Keratinocyte (primary cell): ENCODE data around the gene RABGAP1. TPM values are rescaled to one million over a fixed set of nuclear protein-coding genes. Genes with fewer than 3 reads are reported as not detected.
A peak's percentile ranks its signal among the peaks of the same experiment; 100 is the strongest.

Source experiments
- DNase-seq: peaks from one replicate; pipeline ENCODE4 v3.0.0-alpha.2; 2011; ENCODE audit warnings: low read depth, missing footprints, low spot score
- FAIRE-seq: peaks from 2 replicates; lab custom pipeline; 2011; peaks lifted over from hg19 to GRCh38; lab: Jason Lieb, UNC
- H2AFZ ChIP-seq: 2 replicates; pipeline ENCODE4 v1.6.0; 2012; ENCODE audit warnings: low read length, control low read depth, inconsistent platforms; ENCODE audit not compliant: control insufficient read depth
- H3K27ac ChIP-seq: 2 replicates; pipeline ENCODE4 v1.5.1; 2011; ENCODE audit warnings: low read length; ENCODE audit not compliant: control insufficient read depth, insufficient read depth
- H3K27me3 ChIP-seq: 3 replicates; pipeline ENCODE4 v1.6.0; 2011; ENCODE audit warnings: low read length; ENCODE audit not compliant: control insufficient read depth, insufficient read depth; ENCODE audit errors: extremely low read depth
- H3K36me3 ChIP-seq, 2 experiments: 2 replicates in 1 of 2; 3 replicates in 1 of 2; pipeline ENCODE4 v1.5.1; 2011; ENCODE audit warnings: low read length in 2 of 2, mild to moderate bottlenecking in 1 of 2; ENCODE audit not compliant: control insufficient read depth in 2 of 2, insufficient read depth in 2 of 2; ENCODE audit errors: extremely low read depth in 1 of 2
- H3K4me1 ChIP-seq: 3 replicates; pipeline ENCODE4 v1.5.1; 2011; ENCODE audit warnings: low read length; ENCODE audit not compliant: control insufficient read depth, insufficient read depth; ENCODE audit errors: extremely low read depth
- H3K4me2 ChIP-seq: 3 replicates; pipeline ENCODE4 v1.6.0; 2011; ENCODE audit warnings: low read depth, low read length; ENCODE audit not compliant: control insufficient read depth, insufficient read depth; ENCODE audit errors: extremely low read depth
- H3K4me3 ChIP-seq, 3 experiments: fragments of 200-600 bp in 1 of 3; sonication (generic) in 1 of 3; 2 replicates in 2 of 3; 3 replicates in 1 of 3; pipeline ENCODE4 v1.5.1; 2011 to 2016; ENCODE audit warnings: low read length in 3 of 3, mild to moderate bottlenecking in 3 of 3, control low read depth in 2 of 3, inconsistent platforms in 1 of 3, low read depth in 1 of 3, mixed read lengths in 1 of 3, mixed run types in 1 of 3, moderate library complexity in 1 of 3; ENCODE audit not compliant: control insufficient read depth in 2 of 3, insufficient read depth in 2 of 3; ENCODE audit errors: extremely low read depth in 1 of 3
- H3K79me2 ChIP-seq: 2 replicates; pipeline ENCODE4 v1.6.0; 2012; ENCODE audit warnings: low read length; ENCODE audit not compliant: control insufficient read depth, insufficient read depth
- H3K9ac ChIP-seq: 3 replicates; pipeline ENCODE4 v1.6.0; 2011; ENCODE audit warnings: low read length; ENCODE audit not compliant: control insufficient read depth, insufficient read depth; ENCODE audit errors: extremely low read depth
- H3K9me1 ChIP-seq: 3 replicates; pipeline ENCODE4 v1.6.0; 2011; ENCODE audit warnings: low read length; ENCODE audit not compliant: control insufficient read depth, insufficient read depth; ENCODE audit errors: extremely low read depth
- H3K9me3 ChIP-seq: 2 replicates; pipeline ENCODE4 v1.5.1; 2012; ENCODE audit warnings: low read depth, low read length; ENCODE audit not compliant: control insufficient read depth
- H4K20me1 ChIP-seq: 3 replicates; pipeline ENCODE4 v1.6.0; 2011; ENCODE audit warnings: low read length; ENCODE audit not compliant: control insufficient read depth, insufficient read depth; ENCODE audit errors: extremely low read depth
- EZH2 ChIP-seq: IDR thresholded peaks from one replicate; pipeline ENCODE4 v1.6.1; 2012; ENCODE audit warnings: inconsistent platforms, mild to moderate bottlenecking, low read length, moderate library complexity
- dilution Hi-C: fragments of 300-500 bp; cut with MboI; formaldehyde crosslinking; loops from one replicate; pipeline ENCODE4 v1.7.0; 2020; ENCODE audit warnings: low sequenced_read_pairs; ENCODE audit not compliant: extremely low pct_ligation_motif_present
- polyA plus RNA-seq, 5 experiments: library from polyadenylated mRNA; depleted of rRNA in 3 of 5; stranded (reverse) in 3 of 5; stranded (forward) in 1 of 5; unstranded in 1 of 5; fragments of >200 nt; gene quantifications; 1 replicate in 1 of 5; 2 replicates in 3 of 5; 3 replicates in 1 of 5; pipeline versions ENCODE4 v1.2.1 to v1.2.3, GENCODE V29; 2011 to 2012; ENCODE audit warnings: missing spikeins in 2 of 5, low read depth in 1 of 5, low replicate concordance in 1 of 5
- TF ChIP-seq, protein P1 (sequence below), 3 experiments: IDR thresholded peaks in 1 of 3; conservative IDR thresholded peaks in 1 of 3; optimal IDR thresholded peaks in 1 of 3; 2 replicates in 2 of 3; 3 replicates in 1 of 3; pipeline versions ENCODE3 to v1.5.1; 2011; ENCODE audit warnings: low read length in 3 of 3, mild to moderate bottlenecking in 3 of 3, moderate library complexity in 2 of 3, control low read depth in 1 of 3, inconsistent platforms in 1 of 3; ENCODE audit not compliant: insufficient read depth in 2 of 3; ENCODE audit errors: extremely low read depth in 1 of 3

Gene RABGAP1
- polyA plus RNA-seq, 1 donor (not counting 4 experiments of a cell fraction or from before 2014, with no cell fraction given) = 40.6 TPM

DNA sequence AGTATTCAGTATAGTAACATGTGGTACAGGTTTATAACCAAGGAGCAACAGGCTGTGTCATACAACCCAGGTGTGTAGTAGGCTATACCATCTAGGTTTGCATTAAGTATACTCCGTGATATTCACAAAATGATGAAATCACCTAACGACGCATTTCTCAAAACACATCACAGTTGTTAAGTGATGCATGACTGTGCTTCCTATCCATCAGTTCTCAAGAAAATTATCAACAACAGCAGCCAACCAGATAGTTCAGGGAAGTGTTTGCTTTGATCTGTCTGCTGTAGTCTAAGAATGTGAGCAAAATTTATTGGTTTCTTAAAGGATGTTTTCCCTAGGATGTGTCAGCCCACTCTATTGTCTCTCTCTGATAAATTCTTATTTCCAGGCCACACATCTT is 16.9 kb upstream of the RABGAP1 start:
- dilution Hi-C loops = no loop called here
- Histone ChIP-seq H3K27me3 (no peaks in the 10 kb centered on the region), H3K4me3 (no peak overlapping the region), H2AFZ (no peak overlapping the region), H3K27ac (no peak overlapping the region), H4K20me1 (no peaks in the 10 kb centered on the region), H3K4me1 (no peaks in the 10 kb centered on the region), H3K9me1 (no peaks in the 10 kb centered on the region), H3K79me2 (peaks cover 21% of the 10 kb centered on the region), H3K36me3 (peaks cover 0 to 3% of the 10 kb centered on the region in 2 experiments), H3K9me3 (no peaks in the 10 kb centered on the region), H3K9ac (no peak overlapping the region), H3K4me2 (no peak overlapping the region)
- TF ChIP-seq EZH2 = no peak
- TF ChIP-seq, protein P1, sequence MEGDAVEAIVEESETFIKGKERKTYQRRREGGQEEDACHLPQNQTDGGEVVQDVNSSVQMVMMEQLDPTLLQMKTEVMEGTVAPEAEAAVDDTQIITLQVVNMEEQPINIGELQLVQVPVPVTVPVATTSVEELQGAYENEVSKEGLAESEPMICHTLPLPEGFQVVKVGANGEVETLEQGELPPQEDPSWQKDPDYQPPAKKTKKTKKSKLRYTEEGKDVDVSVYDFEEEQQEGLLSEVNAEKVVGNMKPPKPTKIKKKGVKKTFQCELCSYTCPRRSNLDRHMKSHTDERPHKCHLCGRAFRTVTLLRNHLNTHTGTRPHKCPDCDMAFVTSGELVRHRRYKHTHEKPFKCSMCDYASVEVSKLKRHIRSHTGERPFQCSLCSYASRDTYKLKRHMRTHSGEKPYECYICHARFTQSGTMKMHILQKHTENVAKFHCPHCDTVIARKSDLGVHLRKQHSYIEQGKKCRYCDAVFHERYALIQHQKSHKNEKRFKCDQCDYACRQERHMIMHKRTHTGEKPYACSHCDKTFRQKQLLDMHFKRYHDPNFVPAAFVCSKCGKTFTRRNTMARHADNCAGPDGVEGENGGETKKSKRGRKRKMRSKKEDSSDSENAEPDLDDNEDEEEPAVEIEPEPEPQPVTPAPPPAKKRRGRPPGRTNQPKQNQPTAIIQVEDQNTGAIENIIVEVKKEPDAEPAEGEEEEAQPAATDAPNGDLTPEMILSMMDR (optimal IDR thresholded peaks at IDR 0.05 in 1 of 3, IDR thresholded peaks at IDR 0.05 in 1 of 3, conservative IDR thresholded peaks at IDR 0.05 in 1 of 3; ENCODE audit: extremely low read depth in 1 of 3, insufficient read depth in 2 of 3, low read length in 3 of 3) = no peak
- DNase-seq (no peak), FAIRE-seq (no peak)

DNA sequence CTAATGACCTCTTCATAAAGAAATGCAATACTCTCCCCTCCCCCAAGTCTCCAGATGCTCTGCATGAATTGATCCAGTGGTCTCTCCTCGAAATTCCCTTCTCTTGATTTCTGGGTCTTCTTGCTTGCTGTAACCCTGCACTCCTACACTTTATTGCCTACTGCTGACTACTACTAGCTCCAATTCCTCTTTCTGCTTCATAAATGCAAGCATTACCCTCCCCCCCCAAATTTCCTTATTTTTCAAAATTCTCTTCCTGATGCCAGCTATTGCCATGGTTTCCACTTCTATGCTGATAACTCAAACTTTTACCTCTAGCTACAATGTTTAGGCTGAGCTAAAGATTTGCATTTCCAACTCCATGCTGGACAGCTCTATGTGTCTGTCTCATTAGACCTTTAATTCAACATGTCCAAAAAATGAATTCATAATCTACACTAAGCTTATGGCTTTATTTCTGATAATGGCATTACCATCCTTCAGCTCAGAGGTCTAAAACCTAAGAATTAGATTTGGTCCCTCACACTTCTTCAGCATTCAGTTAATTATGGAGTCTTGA is 10.9 kb upstream of the RABGAP1 start:
- Histone ChIP-seq H3K4me1 (peaks cover 12% of the 10 kb centered on the region), H3K9me3 (no peaks in the 10 kb centered on the region), H3K27ac (no peak overlapping the region), H3K9me1 (no peaks in the 10 kb centered on the region), H4K20me1 (no peaks in the 10 kb centered on the region), H3K27me3 (no peaks in the 10 kb centered on the region), H3K36me3 (no peaks in the 10 kb centered on the region), H3K4me3 (no peak overlapping the region), H3K4me2 (peak overlapping the region; percentile 86), H2AFZ (no peak overlapping the region), H3K79me2 (peaks cover 66% of the 10 kb centered on the region), H3K9ac (no peak overlapping the region)
- no peak for FAIRE-seq
- dilution Hi-C loops = no loop called here
- TF ChIP-seq, protein P1 (optimal IDR thresholded peaks at IDR 0.05 in 1 of 3, IDR thresholded peaks at IDR 0.05 in 1 of 3, conservative IDR thresholded peaks at IDR 0.05 in 1 of 3; ENCODE audit: extremely low read depth in 1 of 3, insufficient read depth in 2 of 3, low read length in 3 of 3) = no peak
- no peak for TF ChIP-seq EZH2
- DNase-seq = no peak
